Activated CD8-positive, alpha-beta memory T cell treated with anti-CD3 and anti-CD28 coated beads for 36 hours (primary cell): ENCODE data around the gene RAPGEF5. TPM values are rescaled to one million over a fixed set of nuclear protein-coding genes. Genes with fewer than 3 reads are reported as not detected.

ENCODE experiments used
- CTCF ChIA-PET: fragments of 350-600 bp; sonication (Branson Sonifier 250); formaldehyde crosslinking; loops from one replicate; lab custom pipeline; 2021; ENCODE audit warnings: antibody characterized with exemption; lab: Charles Lee
- POLR2A ChIA-PET: fragments of 350-600 bp; sonication (Branson Sonifier 250); formaldehyde crosslinking; loops from one replicate; lab custom pipeline; 2021; ENCODE audit warnings: antibody characterized with exemption; lab: Charles Lee
- total RNA-seq, 2 experiments: library from RNA; stranded (reverse); gene quantifications; one replicate each; pipeline ENCODE4 v1.2.3, GENCODE V29; 2021

RAPGEF5 gene
- total RNA-seq, 2 experiments from 2014 or later, result 0.46 to 0.80 TPM

GRCh38 chr7:22240904-22241571 lies 115.9 kb downstream of the RAPGEF5 start:
- ChIA-PET POLR2A (no interaction called here), CTCF (no interaction called here)

- POLR2A ChIA-PET, result no interaction called here
- CTCF ChIA-PET, result no interaction called here
Measured at GRCh38 chr7:22238354-22239311, 118.3 kb downstream of the RAPGEF5 start.

GRCh38 chr7:22235134-22235533 lies 121.8 kb downstream of the RAPGEF5 start:
- ChIA-PET CTCF (no interaction called here), POLR2A (no interaction called here)

- POLR2A ChIA-PET, result no interaction called here
- CTCF ChIA-PET, result no interaction called here
Measured at GRCh38 chr7:22234227-22234626, 122.7 kb downstream of the RAPGEF5 start.

- CTCF ChIA-PET, result no interaction called here
- POLR2A ChIA-PET, result no interaction called here
Measured at GRCh38 chr7:22231806-22232205, 125.1 kb downstream of the RAPGEF5 start.

GRCh38 chr7:22231141-22231540 lies 125.8 kb downstream of the RAPGEF5 start:
- ChIA-PET POLR2A (no interaction called here), CTCF (no interaction called here)

GRCh38 chr7:22230238-22230637 lies 126.7 kb downstream of the RAPGEF5 start:
- ChIA-PET POLR2A (no interaction called here), CTCF (interaction anchor here (0.6 kb wide), 1 partner anchor 41 kb away, joined by 3 read pairs; no protein-coding TSS in a partner anchor)

- POLR2A ChIA-PET, result no interaction called here
- CTCF ChIA-PET, result no interaction called here
Measured at GRCh38 chr7:22229148-22229547, 127.8 kb downstream of the RAPGEF5 start.

GRCh38 chr7:22223807-22224206 lies 133.1 kb downstream of the RAPGEF5 start:
- POLR2A ChIA-PET, result no interaction called here
- CTCF ChIA-PET, result no interaction called here

- ChIA-PET POLR2A (no interaction called here), CTCF (no interaction called here)
Measured at GRCh38 chr7:22220941-22221340, 136.0 kb downstream of the RAPGEF5 start.

- ChIA-PET CTCF (interaction anchor here (0.6 kb wide), 1 partner anchor 50 kb away, joined by 3 read pairs; no protein-coding TSS in a partner anchor), POLR2A (no interaction called here)
Measured at GRCh38 chr7:22219739-22220493, 137.0 kb downstream of the RAPGEF5 start.

- CTCF ChIA-PET, result no interaction called here
Measured at GRCh38 chr7:22219036-22219435, 137.9 kb downstream of the RAPGEF5 start.

GRCh38 chr7:22216832-22217475 lies 140.0 kb downstream of the RAPGEF5 start:
- CTCF ChIA-PET, result interaction anchor here (1.3 kb wide), 1 partner anchor 13 kb away, joined by 4 read pairs; no protein-coding TSS in a partner anchor
- POLR2A ChIA-PET, result no interaction called here

More at GRCh38 chr7:22219036-22219435, 137.9 kb downstream of the RAPGEF5 start:
- POLR2A ChIA-PET, result no interaction called here

GRCh38 chr7:22216309-22216708 lies 140.6 kb downstream of the RAPGEF5 start:
- ChIA-PET CTCF (interaction anchor here (1.3 kb wide), 1 partner anchor 12 kb away, joined by 4 read pairs; no protein-coding TSS in a partner anchor), POLR2A (no interaction called here)

GRCh38 chr7:22214000-22214399 lies 143.0 kb downstream of the RAPGEF5 start:
- CTCF ChIA-PET, result no interaction called here

GRCh38 chr7:22213081-22213480 lies 143.9 kb downstream of the RAPGEF5 start:
- CTCF ChIA-PET, result no interaction called here
- POLR2A ChIA-PET, result no interaction called here

More at GRCh38 chr7:22214000-22214399, 143.0 kb downstream of the RAPGEF5 start:
- POLR2A ChIA-PET, result no interaction called here

GRCh38 chr7:22210967-22211366 lies 146.0 kb downstream of the RAPGEF5 start:
- ChIA-PET CTCF (no interaction called here), POLR2A (no interaction called here)

GRCh38 chr7:22210355-22210754 lies 146.6 kb downstream of the RAPGEF5 start:
- ChIA-PET CTCF (no interaction called here), POLR2A (no interaction called here)

- ChIA-PET CTCF (no interaction called here), POLR2A (no interaction called here)
Measured at GRCh38 chr7:22208799-22209198, 148.2 kb downstream of the RAPGEF5 start.
